NT2/D1 (cell line): Measurements from ENCODE around the gene PIGU.
"Not testable (repeated sequence)": the region's sequence is repeated elsewhere in the genome, so short reads cannot be mapped to it uniquely, and the experiment has no call there.

Experiments
- DNase-seq: peaks from one replicate; pipeline ENCODE4 v3.0.0-alpha.2; 2011; ENCODE audit warnings: low read depth, low spot score
- H3K27me3 ChIP-seq: 2 replicates; pipeline ENCODE4 v1.6.0; 2011; ENCODE audit warnings: mild to moderate bottlenecking; ENCODE audit not compliant: insufficient read length, insufficient read depth
- H3K36me3 ChIP-seq: 2 replicates; pipeline ENCODE4 v1.6.1; 2011; ENCODE audit warnings: mild to moderate bottlenecking, low read length, mixed read lengths; ENCODE audit not compliant: insufficient read depth, insufficient read length
- H3K4me1 ChIP-seq: 2 replicates; pipeline ENCODE4 v1.5.1; 2011; ENCODE audit not compliant: insufficient read depth, insufficient read length
- H3K4me3 ChIP-seq: 2 replicates; pipeline ENCODE4 v1.5.1; 2011; ENCODE audit warnings: low read depth; ENCODE audit not compliant: insufficient read length
- H3K9ac ChIP-seq: 2 replicates; pipeline ENCODE4 v1.6.0; 2011; ENCODE audit warnings: low read depth; ENCODE audit not compliant: insufficient read length
- H3K9me3 ChIP-seq: 2 replicates; pipeline ENCODE4 v1.5.1; 2011; ENCODE audit warnings: mild to moderate bottlenecking, low read length; ENCODE audit not compliant: insufficient read depth
- SUZ12 ChIP-seq: IDR thresholded peaks from 2 replicates; pipeline ENCODE4 v1.6.1; 2011; ENCODE audit not compliant: insufficient read length, insufficient read depth; ENCODE audit errors: extremely low read depth
- YY1 ChIP-seq: IDR thresholded peaks from 2 replicates; pipeline ENCODE4 v1.6.1; 2011; ENCODE audit not compliant: insufficient read length, insufficient read depth
- ZNF274 ChIP-seq: IDR thresholded peaks from 2 replicates; pipeline ENCODE4 v1.6.1; 2011; ENCODE audit warnings: mild to moderate bottlenecking, low read depth, low read length

Gene PIGU

GRCh38 chr20:34689486-34689885 is 12.6 kb upstream of the PIGU start:
- H3K4me1 ChIP-seq: no peaks in the 10 kb centered on the region
- H3K27me3 ChIP-seq: no peaks in the 10 kb centered on the region
- H3K9ac ChIP-seq: no peak overlapping the region
- no peak overlapping the region for H3K4me3 ChIP-seq
- TF ChIP-seq ZNF274 (no peak), SUZ12 (no peak)
- no peaks in the 10 kb centered on the region for H3K9me3 ChIP-seq
- no peak for DNase-seq
- no peaks in the 10 kb centered on the region for H3K36me3 ChIP-seq

DNA sequence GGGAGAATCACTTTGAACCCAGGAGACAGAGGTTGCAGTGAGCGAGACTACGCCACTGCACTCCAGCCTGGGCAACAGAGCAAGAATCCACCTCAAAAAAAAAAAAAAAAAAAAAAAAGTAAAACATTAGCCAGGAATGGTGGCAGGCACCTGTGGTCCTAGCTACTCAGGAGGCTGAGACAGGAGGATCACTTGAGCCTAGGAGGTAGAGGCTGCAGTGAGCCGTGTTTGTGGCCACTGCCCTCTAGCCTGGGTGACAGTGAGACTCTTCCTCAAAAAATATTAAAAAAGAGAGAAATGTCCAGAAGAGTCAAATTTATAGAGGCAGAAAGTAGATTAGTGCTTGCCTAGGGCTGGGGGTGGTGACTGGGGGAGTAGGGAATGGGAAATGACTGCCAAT is 6.8 kb upstream of the PIGU start:
- TF ChIP-seq SUZ12: no peak
- TF ChIP-seq YY1: no peak
- TF ChIP-seq ZNF274: no peak

GRCh38 chr20:34680586-34681175 is 3.8 kb upstream of the PIGU start:
- TF ChIP-seq YY1 (no peak), ZNF274 (no peak), SUZ12 (no peak)
- Histone ChIP-seq H3K27me3 (no peaks in the 10 kb centered on the region), H3K9me3 (no peaks in the 10 kb centered on the region), H3K9ac (no peak overlapping the region), H3K4me1 (no peaks in the 10 kb centered on the region), H3K36me3 (no peaks in the 10 kb centered on the region), H3K4me3 (no peak overlapping the region)
- no peak for DNase-seq

More for the DNA sequence above, 6.8 kb upstream of the PIGU start:
- H3K36me3 ChIP-seq: no peaks in the 10 kb centered on the region
- no peak for DNase-seq
- H3K27me3 ChIP-seq: no peaks in the 10 kb centered on the region
- H3K9me3 ChIP-seq: no peaks in the 10 kb centered on the region
- no peaks in the 10 kb centered on the region for H3K4me1 ChIP-seq
- H3K4me3 ChIP-seq: no peak overlapping the region
- H3K9ac ChIP-seq: no peak overlapping the region

DNA sequence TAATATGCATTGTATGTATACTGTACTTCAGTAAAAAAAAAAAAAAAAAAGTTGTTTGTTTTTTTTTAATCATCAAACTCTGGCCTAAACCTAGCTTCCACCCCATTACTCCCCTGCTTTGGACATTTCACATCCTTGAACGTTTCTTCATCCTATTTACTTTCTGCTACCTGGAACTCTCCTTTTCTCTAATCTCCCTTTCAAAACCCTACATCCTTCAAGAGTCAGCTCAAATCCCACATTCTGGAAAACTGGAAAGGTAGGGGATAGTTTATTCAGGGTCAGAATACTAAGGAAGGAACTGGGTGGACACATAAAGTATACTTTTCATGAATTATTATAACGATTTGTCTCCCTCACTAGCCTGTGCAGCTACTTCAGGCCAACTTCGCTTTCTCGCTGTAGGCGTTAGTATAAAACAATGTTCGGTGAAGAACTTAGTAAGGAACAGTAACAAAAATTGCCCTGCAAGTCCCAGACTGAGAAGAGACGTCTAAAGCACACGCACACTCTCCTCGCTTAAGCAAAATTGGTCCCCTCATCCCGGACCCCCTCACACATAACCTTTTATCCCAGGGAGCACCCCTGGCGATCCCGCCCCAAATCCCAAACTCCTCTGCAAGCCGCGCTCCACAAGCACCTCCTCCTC is 775 bp downstream of the PIGU start:
- Histone ChIP-seq H3K36me3 (no peaks in the 10 kb centered on the region), H3K4me1 (no peaks in the 10 kb centered on the region), H3K9ac (peak overlapping the region; percentile 97), H3K9me3 (no peaks in the 10 kb centered on the region), H3K4me3 (peak overlapping the region; percentile 92), H3K27me3 (no peaks in the 10 kb centered on the region)
- no peak for TF ChIP-seq SUZ12
- no peak for TF ChIP-seq YY1
- no peak for TF ChIP-seq ZNF274
- DNase-seq: peak; percentile 28

DNA sequence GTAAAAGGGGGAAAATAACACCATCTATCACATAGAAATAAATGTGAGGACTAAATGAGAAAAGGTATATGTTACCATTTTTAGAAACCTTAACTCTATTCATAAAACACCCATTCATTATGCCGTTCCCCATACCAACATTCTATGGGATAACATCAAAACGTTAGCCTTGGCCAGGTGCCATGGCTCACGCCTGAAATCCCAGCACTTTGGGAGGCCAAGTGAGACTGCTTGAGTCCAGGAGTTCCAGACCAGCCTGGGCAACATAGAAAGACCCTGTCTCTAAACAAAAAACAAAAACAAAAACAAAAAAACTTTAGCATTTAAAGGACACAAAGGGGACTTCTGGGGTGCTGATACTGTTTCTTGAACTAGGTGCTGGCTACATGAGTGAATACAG is 1.3 kb downstream of the PIGU start:
- no peak for TF ChIP-seq SUZ12
- no peak for TF ChIP-seq YY1
- TF ChIP-seq ZNF274: no peak

DNA sequence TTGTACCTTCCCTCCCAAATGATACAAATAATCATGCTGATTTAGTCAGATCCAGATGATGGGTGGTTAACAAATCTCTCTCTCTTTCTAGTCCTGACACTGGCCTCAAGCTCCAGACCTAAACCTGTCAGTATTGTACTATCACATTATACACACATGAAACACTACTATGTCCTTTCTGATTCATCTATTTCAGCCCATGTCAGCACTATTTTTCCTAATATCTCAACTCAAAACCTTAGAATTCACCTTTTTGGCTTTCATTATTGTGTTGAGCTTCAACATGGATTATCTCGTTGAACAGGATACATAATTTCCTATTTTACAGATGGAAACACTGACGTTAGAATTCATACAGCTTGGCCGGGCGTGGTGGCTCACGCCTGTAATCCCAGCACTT is 3.5 kb downstream of the PIGU start:
- Histone ChIP-seq H3K4me1 (no peaks in the 10 kb centered on the region), H3K9ac (no peak overlapping the region), H3K36me3 (no peaks in the 10 kb centered on the region), H3K4me3 (no peak overlapping the region), H3K9me3 (no peaks in the 10 kb centered on the region; the same call in 1 of the 2 replicates), H3K27me3 (no peaks in the 10 kb centered on the region)
- TF ChIP-seq YY1: no peak
- no peak for TF ChIP-seq ZNF274
- TF ChIP-seq SUZ12: no peak
- no peak for DNase-seq

More for the DNA sequence above, 1.3 kb downstream of the PIGU start:
- no peaks in the 10 kb centered on the region for H3K27me3 ChIP-seq
- H3K4me3 ChIP-seq: peak overlapping the region; percentile 92
- H3K36me3 ChIP-seq: no peaks in the 10 kb centered on the region
- H3K9me3 ChIP-seq: no peaks in the 10 kb centered on the region
- H3K9ac ChIP-seq: no peak overlapping the region
- DNase-seq: no peak
- H3K4me1 ChIP-seq: no peaks in the 10 kb centered on the region

DNA sequence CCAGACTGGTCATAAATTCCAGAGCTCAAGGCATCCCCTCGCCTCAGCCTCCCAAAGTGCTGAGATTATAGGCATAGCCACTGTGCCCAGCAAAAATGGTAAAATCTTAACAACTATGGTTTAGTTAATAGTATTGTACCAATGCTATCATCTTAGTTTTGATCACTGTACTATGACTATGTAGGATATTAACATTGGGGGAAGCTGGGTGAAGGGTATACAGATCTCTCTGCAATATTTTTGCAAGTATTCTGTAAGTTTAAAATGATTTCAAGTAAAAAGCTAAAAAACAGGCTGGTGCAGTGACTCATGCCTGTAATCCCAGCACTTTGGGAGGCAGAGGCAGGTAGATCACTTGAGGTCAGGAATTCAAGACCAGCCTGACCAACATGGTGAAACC is 7.8 kb downstream of the PIGU start:
- H3K4me1 ChIP-seq: no peaks in the 10 kb centered on the region
- H3K9ac ChIP-seq: no peak overlapping the region
- H3K27me3 ChIP-seq: no peaks in the 10 kb centered on the region
- no peaks in the 10 kb centered on the region for H3K36me3 ChIP-seq
- DNase-seq: no peak
- H3K9me3 ChIP-seq: no peaks in the 10 kb centered on the region; the same call in 1 of the 2 replicates
- TF ChIP-seq SUZ12 (no peak), YY1 (no peak), ZNF274 (no peak)
- H3K4me3 ChIP-seq: no peak overlapping the region

DNA sequence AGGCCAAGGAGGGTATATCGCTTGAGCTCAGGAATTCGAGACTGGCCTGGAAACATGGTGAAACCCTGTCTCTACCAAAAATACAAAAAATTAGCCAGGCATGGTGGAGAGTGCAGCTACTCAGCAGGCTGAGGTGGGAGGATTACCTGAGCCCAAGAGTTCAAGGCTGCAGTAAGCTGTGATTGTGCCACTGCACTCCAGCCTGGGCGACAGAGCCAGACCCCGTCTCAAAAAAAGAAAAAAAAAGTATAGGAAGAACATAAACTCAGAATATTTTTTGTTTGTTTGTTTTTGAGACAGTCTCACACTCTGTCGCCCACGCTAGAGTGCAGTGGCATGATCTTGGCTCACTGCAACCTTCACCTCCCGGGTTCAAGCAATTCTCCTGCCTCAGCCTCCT is 12.1 kb downstream of the PIGU start:
- not testable (repeated sequence) for DNase-seq, H3K36me3 ChIP-seq, H3K27me3 ChIP-seq, H3K4me3 ChIP-seq, H3K4me1 ChIP-seq, H3K9me3 ChIP-seq, H3K9ac ChIP-seq
